ENCODE measurements around the gene PRCD.

- TF ChIP-seq CTCF (IDR thresholded peaks at IDR 0.05) (peak; percentile 89), ZFX (IDR thresholded peaks at IDR 0.05; ENCODE audit: borderline replicate concordance) (no peak)
Observed at GRCh38 chr17:76506408-76507345, 33.2 kb upstream of the PRCD start.

Measured in 22Rv1 (cell line).